ENCODE results near the gene UBAP2. TPM values are rescaled to one million over a fixed set of nuclear protein-coding genes. Genes with fewer than 3 reads are reported as not detected.

Gene UBAP2
- polyA plus RNA-seq, 1 of the 3 experiments (the other 2 are of a cell fraction), result 15.8 TPM

GRCh38 chr9:33926746-33927485 is 121.8 kb downstream of the UBAP2 start:
- H3K79me2 ChIP-seq (ENCODE audit: insufficient read depth), result no peaks in the 10 kb centered on the region
- H3F3A ChIP-seq (replicated peaks; ENCODE audit: insufficient read depth), result peaks cover 4% of the 10 kb centered on the region
- H3K9me3 ChIP-seq, result no peaks in the 10 kb centered on the region
- H2AFZ ChIP-seq (ENCODE audit: low read depth), result no peak overlapping the region
- peaks cover 32 to 87% of the 10 kb centered on the region in 2 experiments for H3K36me3 ChIP-seq (replicated peaks in 1 of 2; ENCODE audit: control insufficient read depth in 1 of 2, insufficient read depth in 2 of 2, low read length in 1 of 2)
- no peak overlapping the region for H3K4me3 ChIP-seq (ENCODE audit: low read depth in 2 of 2, low read length in 1 of 2)
- H3K9me2 ChIP-seq, result no peaks in the 10 kb centered on the region
- WGBS (ENCODE audit: low lambda C conversion rate), result 89% methylated on average over 16 of the region's 17 CpGs
- H3K4me2 ChIP-seq, result no peak overlapping the region
- H3K9ac ChIP-seq, result no peak overlapping the region
- H4K20me1 ChIP-seq (ENCODE audit: insufficient read depth), result 0 out of 2 replicates have a peak, but pooled peaks cover 1% of the 10 kb centered on the region
- ChIA-PET POLR2A (no interaction called here), CTCF (interaction anchor here (0.7 to 5.1 kb wide), 7 partner anchors 8 to 147 kb away, joined by 3 to 40 read pairs (median 7); no protein-coding TSS in a partner anchor)
- H3K27me3 ChIP-seq (ENCODE audit: insufficient read depth), result no peaks in the 10 kb centered on the region
- TF ChIP-seq RAD21 (IDR thresholded peaks at IDR 0.05; ENCODE audit: low read length) (no peak), GATA2 (CRISPR knock-in tag; IDR thresholded peaks at IDR 0.05) (no peak), GABPA (IDR thresholded peaks at IDR 0.05; ENCODE audit: low read depth) (no peak), NFIC (IDR thresholded peaks at IDR 0.05; ENCODE audit: borderline replicate concordance) (no peak), PBX3 (IDR thresholded peaks at IDR 0.05) (no peak), USF2 (IDR thresholded peaks at IDR 0.05; ENCODE audit: borderline replicate concordance, low read depth, low read length) (no peak), CHD2 (IDR thresholded peaks at IDR 0.05; ENCODE audit: low read length, partially characterized antibody) (no peak), ELF1 (IDR thresholded peaks at IDR 0.05) (no peak), EZH2phosphoT487 (IDR thresholded peaks at IDR 0.05; ENCODE audit: borderline replicate concordance, low read depth) (no peak), MAX (IDR thresholded peaks at IDR 0.05; ENCODE audit: low read depth) (no peak), FOXM1 (IDR thresholded peaks at IDR 0.05; ENCODE audit: low read depth) (no peak), IRF3 (IDR thresholded peaks at IDR 0.05; ENCODE audit: low read depth, low read length) (no peak), JUND (IDR thresholded peaks at IDR 0.05) (no peak), NRF1 (IDR thresholded peaks at IDR 0.05; ENCODE audit: low read depth, low read length) (no peak), TCF12 (IDR thresholded peaks at IDR 0.05) (no peak), ZBTB33 (IDR thresholded peaks at IDR 0.05; ENCODE audit: borderline replicate concordance, low read depth) (no peak), YY1 (IDR thresholded peaks at IDR 0.05; ENCODE audit: low read depth) (no peak)
- H3K4me1 ChIP-seq (ENCODE audit: control insufficient read depth in 1 of 2, insufficient read depth in 2 of 2, low read depth in 1 of 2, low read length in 1 of 2), result no peaks in the 10 kb centered on the region; a peak in 1 of 4 replicates
- no peak for DNase-seq
- H3K27ac ChIP-seq (ENCODE audit: low read depth in 2 of 2, low read length in 1 of 2), result no peak overlapping the region; a peak in 1 of 4 replicates
